ENCODE results near the gene ARL5B. TPM values are rescaled to one million over a fixed set of nuclear protein-coding genes. Genes with fewer than 3 reads are reported as not detected.

The ARL5B gene
- total RNA-seq, 1 experiment from 2014 or later, result 10.3 TPM

- DNase-seq (ENCODE audit: low read depth), result no peak
These were observed 40.9 kb downstream of the ARL5B start for GRCh38 chr10:18699849-18700840.

- DNase-seq (ENCODE audit: low read depth), result no peak
These were observed 44.3 kb downstream of the ARL5B start for GRCh38 chr10:18703521-18703920.

- no peak for DNase-seq (ENCODE audit: low read depth)
These were observed 51.0 kb downstream of the ARL5B start for GRCh38 chr10:18710201-18710653.

- DNase-seq (ENCODE audit: low read depth), result peak; percentile 79
These were observed 53.8 kb downstream of the ARL5B start for GRCh38 chr10:18713077-18713476.

- no peak for DNase-seq (ENCODE audit: low read depth)
These were observed 59.8 kb downstream of the ARL5B start for GRCh38 chr10:18718991-18719390.

GRCh38 chr10:18719811-18720210, 60.6 kb downstream of the ARL5B start:
- no peak for DNase-seq (ENCODE audit: low read depth)

GRCh38 chr10:18721067-18721466, 61.8 kb downstream of the ARL5B start:
- DNase-seq (ENCODE audit: low read depth), result no peak

- no peak for DNase-seq (ENCODE audit: low read depth)
These were observed 64.6 kb downstream of the ARL5B start for GRCh38 chr10:18723801-18724200.

Other genes with a start within 250 kb of the ARL5B start
- 7.2 and 9.3 TPM in 2 replicates for gene NSUN6, start 7.8 kb upstream of the ARL5B start, total RNA-seq (2014; rRNA removed)

All from LHCN-M2 (cell line).